ENCODE results near the gene AOPEP.

AOPEP gene

DNA sequence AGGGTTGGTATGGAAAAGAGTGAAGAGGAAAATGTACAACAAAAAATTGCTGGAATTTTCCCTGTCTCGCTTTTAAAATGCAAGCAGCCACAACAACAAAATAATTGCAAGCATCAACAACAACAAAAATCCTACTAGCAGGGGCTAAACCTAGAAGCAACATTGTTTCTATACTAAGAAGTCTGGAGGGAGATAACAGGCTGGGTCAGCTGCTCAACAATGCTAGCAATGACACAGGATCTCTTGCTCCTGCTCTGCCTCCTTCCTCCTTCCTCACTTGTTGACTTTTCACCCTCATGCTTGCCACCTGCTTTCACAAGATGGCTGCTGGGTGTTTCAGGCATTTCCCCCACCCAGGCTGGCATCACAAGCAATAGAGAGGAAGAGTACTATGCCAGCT, 7.6 kb upstream of the AOPEP start:
- DNase-seq (ENCODE audit: low read depth), result no peak

DNA sequence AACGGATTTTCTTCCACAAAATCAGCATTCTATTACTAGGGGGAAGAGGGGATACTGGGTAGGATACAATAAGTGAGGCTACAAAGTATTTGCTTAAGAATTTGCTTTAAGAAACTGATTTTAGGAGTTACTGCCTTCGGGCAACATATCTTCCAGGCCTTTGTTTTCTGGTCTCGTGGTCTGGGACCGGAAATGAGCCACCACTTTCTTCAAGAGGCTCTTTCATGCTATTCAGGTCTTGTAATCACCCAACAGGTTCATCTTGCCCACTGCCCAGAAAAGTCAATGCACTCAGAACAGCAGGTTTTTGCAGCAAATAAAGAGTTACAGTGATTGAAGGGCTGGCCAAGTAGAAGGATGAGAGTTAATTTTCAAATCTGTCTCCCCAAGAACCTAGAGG, 6.6 kb upstream of the AOPEP start:
- DNase-seq (ENCODE audit: low read depth), result no peak

GRCh38 chr9:94720846-94721549, 5.5 kb upstream of the AOPEP start:
- no peak for DNase-seq (ENCODE audit: low read depth)

GRCh38 chr9:94721754-94722153, 4.7 kb upstream of the AOPEP start:
- no peak for DNase-seq (ENCODE audit: low read depth)

DNA sequence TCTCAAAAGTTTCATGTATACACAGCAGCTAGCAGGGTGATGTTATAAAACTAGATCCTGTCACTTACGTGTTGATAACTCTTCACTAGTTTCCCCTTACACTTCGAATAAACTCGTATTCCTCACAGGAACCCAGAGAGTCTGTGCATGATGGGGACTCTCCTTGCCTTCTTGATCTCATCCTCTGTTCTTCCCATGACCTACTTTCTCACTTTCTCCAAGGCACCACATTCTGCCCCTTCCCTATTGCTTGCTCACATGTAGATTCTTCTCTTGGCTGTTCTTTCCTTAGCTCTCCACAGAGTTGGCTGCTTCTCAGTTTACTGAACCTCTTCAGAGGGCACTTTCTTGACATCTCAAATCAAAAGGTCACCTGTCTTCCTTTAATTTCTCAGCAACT, 1.2 kb upstream of the AOPEP start:
- DNase-seq (ENCODE audit: low read depth), result no peak

DNA sequence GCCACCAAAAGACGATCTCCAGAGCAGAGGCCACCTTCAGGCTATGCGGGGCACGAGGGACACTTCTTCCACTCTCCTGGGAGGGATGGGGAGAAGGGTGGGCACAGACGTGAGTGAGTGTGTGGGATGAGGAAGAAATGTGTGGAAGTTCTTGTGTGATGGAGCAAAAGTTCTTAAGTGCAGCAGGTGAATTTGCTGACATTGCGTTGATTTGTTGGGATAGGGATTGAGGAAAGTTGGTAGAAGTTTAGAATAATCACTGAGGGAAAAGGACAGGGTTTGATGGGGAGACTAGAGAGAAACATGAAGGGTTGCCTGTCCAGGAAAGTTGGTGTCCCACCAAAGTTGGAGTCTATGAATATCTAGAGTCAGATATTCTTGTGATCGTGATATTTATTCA, 2.2 kb downstream of the AOPEP start:
- no peak for DNase-seq (ENCODE audit: low read depth)

DNA sequence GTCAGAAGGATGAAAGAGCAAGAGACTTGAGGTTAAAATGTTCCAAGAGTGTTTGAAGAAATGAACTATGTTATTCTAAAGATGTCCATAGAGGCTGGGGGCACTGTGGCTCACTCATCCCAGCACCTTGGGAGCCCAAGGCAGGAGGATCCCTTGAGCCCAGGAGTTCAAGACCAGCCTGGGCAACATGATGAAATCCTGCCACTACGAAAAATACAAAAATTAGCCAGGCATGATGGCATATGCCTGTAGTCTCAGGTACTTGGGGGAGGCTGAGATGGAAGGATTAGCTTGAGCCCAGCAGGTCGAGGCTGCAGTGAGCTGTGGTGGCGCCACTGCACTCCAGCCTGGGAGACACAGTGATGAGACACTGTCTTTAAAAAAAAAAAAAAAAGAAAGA, 2.7 kb downstream of the AOPEP start:
- DNase-seq (ENCODE audit: low read depth), result no peak

DNA sequence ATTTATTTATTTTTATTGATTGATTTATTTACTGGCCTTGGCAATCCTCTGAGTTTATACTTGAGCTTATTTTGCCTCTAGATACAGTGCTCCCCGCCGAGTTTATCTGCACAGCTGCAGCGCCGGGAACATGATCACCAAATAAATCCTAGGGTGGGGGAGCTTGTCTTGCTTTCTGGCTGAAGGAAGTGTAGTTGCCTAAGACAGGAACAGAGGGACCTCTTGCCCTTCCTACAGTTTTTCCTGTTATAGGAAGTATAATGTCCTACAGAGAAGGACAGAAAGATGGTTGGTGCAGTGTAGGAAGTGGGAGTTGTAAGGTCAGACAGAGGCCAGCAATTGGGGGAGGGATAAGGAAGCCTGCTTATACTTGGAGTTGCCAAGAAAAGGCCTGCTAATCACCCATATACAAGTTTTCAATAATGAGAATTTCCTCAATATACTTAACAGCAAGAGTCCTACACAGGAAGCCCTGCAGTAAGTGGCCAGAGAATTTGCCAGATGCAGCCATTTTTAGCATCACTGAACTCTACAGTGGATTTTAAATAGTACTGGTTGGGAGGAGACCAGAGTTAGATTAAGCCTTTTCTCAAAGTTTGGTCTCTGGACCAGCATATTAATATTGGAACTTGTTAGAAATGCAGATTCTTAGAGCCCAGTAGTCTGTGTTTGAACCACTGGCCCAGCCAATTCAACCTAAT, 7.7 kb downstream of the AOPEP start:
- no peak for DNase-seq (ENCODE audit: low read depth)

- no peak for DNase-seq (ENCODE audit: low read depth)
Measured at GRCh38 chr9:94736759-94737158, 10.3 kb downstream of the AOPEP start.

DNA sequence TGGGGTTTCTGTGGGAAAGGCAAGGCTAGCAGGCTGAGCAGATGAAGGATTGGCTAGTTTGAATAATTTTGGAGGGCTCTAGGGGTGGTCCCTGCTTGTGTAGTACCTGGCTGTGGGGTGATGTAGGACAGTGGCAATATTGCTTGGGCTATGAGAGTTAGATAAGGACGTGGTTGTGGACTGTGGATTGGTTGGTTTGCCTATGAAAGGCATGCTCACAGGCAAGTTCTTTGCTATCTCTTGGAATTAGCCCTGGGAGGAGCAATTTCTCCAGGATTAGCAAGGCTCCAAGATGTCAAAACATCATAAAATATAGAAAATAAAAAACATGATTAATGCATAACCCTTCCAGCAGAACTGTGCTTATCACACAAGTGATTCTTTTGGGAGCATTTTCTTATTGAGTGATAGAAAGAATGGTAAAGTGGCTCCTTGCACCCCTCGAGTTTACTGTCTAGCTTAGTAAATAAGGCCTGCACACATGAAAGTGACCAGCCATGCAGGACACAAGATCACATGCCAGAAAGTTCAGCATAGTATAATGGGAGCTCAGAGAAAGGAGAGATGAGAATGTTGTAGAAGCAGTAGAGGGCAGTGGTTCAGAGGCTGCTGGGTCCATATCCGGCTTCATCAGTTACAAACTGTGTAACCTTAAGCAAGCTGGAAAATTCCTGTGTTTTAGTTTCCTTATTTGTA, 13.8 kb downstream of the AOPEP start:
- DNase-seq (ENCODE audit: low read depth), result no peak

DNA sequence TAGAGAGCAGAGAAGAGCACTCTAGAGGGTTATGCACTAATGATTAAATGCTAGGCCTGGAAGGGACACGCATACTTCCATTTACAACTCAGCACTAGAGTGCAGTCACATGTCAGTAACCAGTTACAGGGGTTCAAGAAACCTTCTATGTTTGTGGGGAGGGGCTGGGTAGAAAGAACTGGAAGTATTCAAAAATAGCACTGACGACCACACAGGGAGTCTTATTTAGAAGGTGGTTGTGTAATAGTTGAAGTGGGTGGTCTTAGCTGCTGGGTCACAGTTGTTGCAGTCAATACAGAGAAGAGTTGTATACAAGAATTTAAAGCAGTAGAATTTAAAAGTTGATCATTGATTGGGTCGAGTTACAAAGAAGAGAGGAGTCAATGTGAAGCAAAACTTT, 15.4 kb downstream of the AOPEP start:
- no peak for DNase-seq (ENCODE audit: low read depth)

- no peak for DNase-seq (ENCODE audit: low read depth)
Measured at GRCh38 chr9:94743035-94743954, 16.8 kb downstream of the AOPEP start.

GRCh38 chr9:94745806-94746540, 19.5 kb downstream of the AOPEP start:
- DNase-seq (ENCODE audit: low read depth), result no peak

- no peak for DNase-seq (ENCODE audit: low read depth)
Measured at GRCh38 chr9:94746541-94747370, 20.3 kb downstream of the AOPEP start.

DNA sequence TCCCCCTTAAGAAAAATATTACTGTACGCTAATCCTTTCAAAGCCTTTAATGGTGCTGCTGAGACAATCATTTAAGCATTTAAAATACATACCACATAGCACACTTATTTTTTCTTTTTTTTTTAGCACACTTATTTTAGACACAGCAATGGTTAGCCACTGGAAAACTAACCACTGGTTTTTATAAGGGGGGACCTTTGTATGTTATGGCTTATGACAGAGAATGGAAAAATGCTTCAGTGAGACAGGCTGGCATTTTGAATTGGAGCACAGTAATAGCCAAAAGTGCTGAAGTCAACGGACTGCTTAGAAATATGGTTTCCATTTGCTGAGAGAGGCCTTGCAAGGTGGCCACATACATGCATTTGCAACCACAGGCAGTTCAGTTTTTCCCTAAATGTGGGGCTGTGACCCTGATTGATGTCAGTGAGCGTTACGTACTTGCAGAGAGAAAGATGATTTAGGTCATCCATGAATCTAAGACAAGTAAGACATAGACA, 28.5 kb downstream of the AOPEP start:
- no peak for DNase-seq (ENCODE audit: low read depth)

DNA sequence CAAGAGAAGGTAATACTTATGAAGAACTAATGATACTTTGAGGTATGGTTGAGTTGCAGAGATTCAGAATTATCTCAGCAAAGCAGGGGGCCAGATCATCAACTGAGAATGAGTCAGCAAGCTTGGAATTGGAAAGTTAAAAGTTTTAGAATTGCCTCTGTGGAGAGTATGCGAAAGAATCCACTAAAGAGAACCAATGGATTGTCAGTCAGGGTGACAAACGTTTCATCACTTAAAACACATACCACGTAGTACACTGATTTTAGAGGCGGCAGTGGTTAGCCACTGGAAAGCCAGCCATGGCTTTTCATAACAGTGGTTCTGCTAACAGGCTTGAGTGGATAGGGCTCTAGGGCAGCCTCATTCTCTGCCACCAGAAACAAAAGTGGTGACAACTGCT, 30.7 kb downstream of the AOPEP start:
- DNase-seq (ENCODE audit: low read depth), result no peak

DNA sequence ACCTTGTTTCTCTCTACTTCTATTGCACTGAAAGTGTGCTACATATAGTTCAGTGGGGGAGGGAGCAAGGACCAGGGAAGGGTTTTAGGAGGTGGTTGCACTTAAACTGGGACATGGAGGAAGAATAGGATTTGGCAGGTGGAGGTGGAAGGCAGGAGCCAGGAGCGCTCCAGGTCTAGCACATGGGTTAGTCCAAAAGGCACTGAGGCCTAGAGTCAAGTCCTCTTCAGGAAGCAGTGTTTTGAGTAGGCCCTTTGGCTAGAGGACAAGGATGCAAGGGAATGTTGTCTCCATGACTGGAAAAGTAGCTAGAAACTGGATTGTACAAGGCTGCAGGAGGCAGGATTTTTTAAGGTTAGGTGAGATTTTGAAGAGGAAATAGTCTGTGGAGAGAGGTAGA, 31.5 kb downstream of the AOPEP start:
- no peak for DNase-seq (ENCODE audit: low read depth)

DNA sequence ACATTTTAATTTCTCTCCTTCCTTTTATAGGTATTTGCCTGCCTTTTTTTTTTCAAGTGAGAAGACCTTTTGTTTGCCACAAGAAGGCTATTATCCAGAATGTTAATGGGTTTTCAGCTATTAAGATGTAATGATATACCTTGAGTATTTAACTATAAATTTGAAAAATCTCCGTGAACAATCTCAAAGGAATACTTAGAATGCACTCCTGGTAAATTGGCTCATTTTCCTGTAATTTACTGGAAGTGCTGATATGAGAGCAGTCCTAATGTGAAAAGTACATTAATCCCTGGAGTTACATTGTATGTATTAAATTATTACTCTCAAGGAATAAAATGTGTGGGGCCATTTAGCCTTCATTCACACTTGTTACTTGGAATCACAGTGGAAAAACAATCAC, 32.4 kb downstream of the AOPEP start:
- DNase-seq (ENCODE audit: low read depth), result no peak

DNA sequence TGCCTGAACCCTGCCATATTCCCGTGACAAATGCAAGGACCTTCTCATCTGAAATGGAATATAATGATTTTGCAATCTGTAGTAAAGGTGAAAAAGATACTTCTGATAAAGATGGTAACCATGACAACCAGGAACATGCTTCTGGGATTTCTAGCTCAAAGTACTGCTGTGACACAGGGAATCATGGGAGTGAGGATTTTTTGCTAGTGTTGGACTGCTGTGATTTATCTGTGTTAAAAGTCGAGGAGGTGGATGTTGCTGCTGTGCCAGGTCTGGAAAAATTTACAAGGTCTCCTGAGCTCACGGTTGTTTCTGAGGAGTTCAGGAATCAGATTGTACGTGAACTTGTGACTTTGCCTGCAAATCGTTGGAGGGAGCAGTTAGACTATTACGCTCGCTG, 33.5 kb downstream of the AOPEP start:
- DNase-seq (ENCODE audit: low read depth), result no peak

DNA sequence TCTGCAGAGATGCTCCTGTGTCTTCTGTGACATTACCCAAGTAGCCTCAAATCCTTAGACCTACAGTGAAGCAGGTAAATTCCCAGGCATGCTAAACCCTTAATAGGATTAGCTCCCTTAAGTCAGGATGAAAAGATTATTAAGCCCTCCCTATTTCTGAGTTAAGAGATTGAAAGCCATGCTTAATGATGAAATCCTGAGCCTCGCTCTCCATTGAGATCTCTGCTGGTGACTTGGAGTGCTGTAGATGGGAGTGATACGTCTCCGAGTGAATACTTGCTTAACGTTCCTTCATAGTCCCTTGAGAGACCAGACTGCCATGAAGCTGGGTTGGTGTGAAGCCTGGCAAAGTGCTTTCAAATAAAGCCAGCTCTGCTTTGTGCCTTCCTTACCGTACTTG, 34.2 kb downstream of the AOPEP start:
- DNase-seq (ENCODE audit: low read depth), result no peak

- no peak for DNase-seq (ENCODE audit: low read depth)
Measured at GRCh38 chr9:94761481-94761880, 35.0 kb downstream of the AOPEP start.
